WTC11 (cell line): ENCODE results near the gene CYP3A4. TPM values are rescaled to one million over a fixed set of nuclear protein-coding genes. Genes with fewer than 3 reads are reported as not detected.
A peak's percentile ranks its signal among the peaks of the same experiment; 100 is the strongest.

Experiments used
- ATAC-seq: fragments of 200-7000 bp; cut with Tn5 transposase; 2 replicates; pipeline ENCODE4 v1.10.0; 2021; ENCODE audit warnings: mild to moderate bottlenecking, moderate library complexity
- CTCF ChIA-PET: fragments of 300-600 bp; sonication (Branson Sonifier 250); formaldehyde crosslinking; loops from one replicate; lab custom pipeline; 2021; ENCODE audit warnings: antibody characterized with exemption; lab: Charles Lee
- POLR2A ChIA-PET: fragments of 350-600 bp; sonication (Branson Sonifier 250); formaldehyde crosslinking; loops from one replicate; lab custom pipeline; 2021; ENCODE audit warnings: antibody characterized with exemption; lab: Charles Lee
- DNase-seq: peaks from one replicate; pipeline ENCODE4 v3.0.0; 2021; ENCODE audit warnings: low spot score
- H3K27ac Mint-ChIP-seq: 2 replicates; pipeline ENCODE4 v1.8.0; 2021; ENCODE audit warnings: mixed read lengths
- H3K27me3 Mint-ChIP-seq: 2 replicates; pipeline ENCODE4 v1.8.0; 2021; ENCODE audit warnings: low read depth, mild to moderate bottlenecking, moderate library complexity, mixed read lengths
- H3K36me3 Mint-ChIP-seq: 2 replicates; pipeline ENCODE4 v1.8.0; 2021; ENCODE audit warnings: mixed read lengths
- H3K4me1 Mint-ChIP-seq: 2 replicates; pipeline ENCODE4 v1.8.0; 2022; ENCODE audit warnings: mixed read lengths
- H3K4me3 Mint-ChIP-seq: 2 replicates; pipeline ENCODE4 v1.8.0; 2021; ENCODE audit warnings: mild to moderate bottlenecking, moderate library complexity, mixed read lengths
- H3K9me3 Mint-ChIP-seq: 2 replicates; pipeline ENCODE4 v1.8.0; 2021; ENCODE audit warnings: mixed read lengths
- E2F5 ChIP-seq: sonication (generic); formaldehyde crosslinking; IDR thresholded peaks from 2 replicates; pipeline ENCODE4 v1.8.1; 2022; ENCODE audit warnings: mild to moderate bottlenecking, moderate library complexity, missing genetic modification reagents
- FOXK1 ChIP-seq: sonication (generic); formaldehyde crosslinking; IDR thresholded peaks from 2 replicates; pipeline ENCODE4 v1.8.0; 2022; ENCODE audit warnings: mild to moderate bottlenecking, moderate library complexity, missing genetic modification reagents
- FOXP4 ChIP-seq: sonication (generic); formaldehyde crosslinking; IDR thresholded peaks from 2 replicates; pipeline ENCODE4 v1.8.0; 2022; ENCODE audit warnings: mild to moderate bottlenecking, missing genetic modification reagents
- GABPB1 ChIP-seq: sonication (generic); formaldehyde crosslinking; IDR thresholded peaks from 2 replicates; pipeline ENCODE4 v1.8.1; 2023; ENCODE audit warnings: mild to moderate bottlenecking, missing genetic modification reagents
- NFYB ChIP-seq: sonication (generic); formaldehyde crosslinking; conservative IDR thresholded peaks from 2 replicates; pipeline ENCODE4 v1.8.0; 2022; ENCODE audit warnings: low read depth, missing genetic modification reagents
- PRDM15 ChIP-seq: sonication (generic); formaldehyde crosslinking; IDR thresholded peaks from 2 replicates; pipeline ENCODE4 v1.8.0; 2022; ENCODE audit warnings: missing genetic modification reagents
- RORB ChIP-seq: fragments of 250-450 bp; sonication (Bioruptor Pico); IDR thresholded peaks from 2 replicates; pipeline ENCODE4 v1.9.0; 2021; ENCODE audit warnings: mild to moderate bottlenecking
- SOX15 ChIP-seq: fragments of 250-450 bp; sonication (Bioruptor Pico); IDR thresholded peaks from 2 replicates; pipeline ENCODE4 v1.9.0; 2021; ENCODE audit warnings: mild to moderate bottlenecking
- TEAD1 ChIP-seq: sonication (generic); formaldehyde crosslinking; IDR thresholded peaks from 2 replicates; pipeline ENCODE4 v1.8.0; 2022; ENCODE audit warnings: mild to moderate bottlenecking, missing genetic modification reagents
- USF2 ChIP-seq: sonication (generic); formaldehyde crosslinking; IDR thresholded peaks from 2 replicates; pipeline ENCODE4 v1.8.1; 2023; ENCODE audit warnings: mild to moderate bottlenecking, missing genetic modification reagents, moderate library complexity
- ZBTB21 ChIP-seq: sonication (generic); formaldehyde crosslinking; IDR thresholded peaks from 2 replicates; pipeline ENCODE4 v1.8.1; 2023; ENCODE audit warnings: mild to moderate bottlenecking, missing genetic modification reagents, borderline replicate concordance
- total RNA-seq: library from RNA; stranded (reverse); gene quantifications from 3 replicates; pipeline ENCODE4 v1.2.3, GENCODE V29; 2021
- TF ChIP-seq, protein P1 (sequence below): fragments of 200-600 bp; IDR thresholded peaks from 2 replicates; pipeline ENCODE4 v1.8.0; 2022; ENCODE audit warnings: antibody characterized with exemption
- TF ChIP-seq, protein P2 (sequence below): fragments of 250-450 bp; sonication (Bioruptor Pico); IDR thresholded peaks from 2 replicates; pipeline ENCODE4 v1.8.0; 2021; ENCODE audit warnings: mild to moderate bottlenecking
- TF ChIP-seq, protein P3 (sequence below): sonication (generic); formaldehyde crosslinking; IDR thresholded peaks from 2 replicates; pipeline ENCODE4 v1.8.0; 2023; ENCODE audit warnings: missing genetic modification reagents

The CYP3A4 gene
- total RNA-seq, 1 experiment from 2014 or later: 0.33 TPM

GRCh38 chr7:99828811-99829210, 44.8 kb upstream of the CYP3A4 start (continued):
- no peak for TF ChIP-seq FOXP4 (CRISPR knock-in tag)
- no peak for TF ChIP-seq NFYB

- TF ChIP-seq GABPB1: peak; percentile 47
- no peak for TF ChIP-seq E2F5 (CRISPR knock-in tag)
- TF ChIP-seq SOX15 (CRISPR knock-in tag): no peak
- TF ChIP-seq, protein P1, sequence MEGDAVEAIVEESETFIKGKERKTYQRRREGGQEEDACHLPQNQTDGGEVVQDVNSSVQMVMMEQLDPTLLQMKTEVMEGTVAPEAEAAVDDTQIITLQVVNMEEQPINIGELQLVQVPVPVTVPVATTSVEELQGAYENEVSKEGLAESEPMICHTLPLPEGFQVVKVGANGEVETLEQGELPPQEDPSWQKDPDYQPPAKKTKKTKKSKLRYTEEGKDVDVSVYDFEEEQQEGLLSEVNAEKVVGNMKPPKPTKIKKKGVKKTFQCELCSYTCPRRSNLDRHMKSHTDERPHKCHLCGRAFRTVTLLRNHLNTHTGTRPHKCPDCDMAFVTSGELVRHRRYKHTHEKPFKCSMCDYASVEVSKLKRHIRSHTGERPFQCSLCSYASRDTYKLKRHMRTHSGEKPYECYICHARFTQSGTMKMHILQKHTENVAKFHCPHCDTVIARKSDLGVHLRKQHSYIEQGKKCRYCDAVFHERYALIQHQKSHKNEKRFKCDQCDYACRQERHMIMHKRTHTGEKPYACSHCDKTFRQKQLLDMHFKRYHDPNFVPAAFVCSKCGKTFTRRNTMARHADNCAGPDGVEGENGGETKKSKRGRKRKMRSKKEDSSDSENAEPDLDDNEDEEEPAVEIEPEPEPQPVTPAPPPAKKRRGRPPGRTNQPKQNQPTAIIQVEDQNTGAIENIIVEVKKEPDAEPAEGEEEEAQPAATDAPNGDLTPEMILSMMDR: no peak
- TF ChIP-seq, protein P2, sequence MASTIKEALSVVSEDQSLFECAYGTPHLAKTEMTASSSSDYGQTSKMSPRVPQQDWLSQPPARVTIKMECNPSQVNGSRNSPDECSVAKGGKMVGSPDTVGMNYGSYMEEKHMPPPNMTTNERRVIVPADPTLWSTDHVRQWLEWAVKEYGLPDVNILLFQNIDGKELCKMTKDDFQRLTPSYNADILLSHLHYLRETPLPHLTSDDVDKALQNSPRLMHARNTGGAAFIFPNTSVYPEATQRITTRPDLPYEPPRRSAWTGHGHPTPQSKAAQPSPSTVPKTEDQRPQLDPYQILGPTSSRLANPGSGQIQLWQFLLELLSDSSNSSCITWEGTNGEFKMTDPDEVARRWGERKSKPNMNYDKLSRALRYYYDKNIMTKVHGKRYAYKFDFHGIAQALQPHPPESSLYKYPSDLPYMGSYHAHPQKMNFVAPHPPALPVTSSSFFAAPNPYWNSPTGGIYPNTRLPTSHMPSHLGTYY (CRISPR knock-in tag): no peak
- no peak for TF ChIP-seq RORB (CRISPR knock-in tag)
- DNase-seq: no peak
- Mint-ChIP-seq H3K27ac (no peak overlapping the region), H3K36me3 (no peaks in the 10 kb centered on the region), H3K4me3 (no peak overlapping the region), H3K4me1 (no peaks in the 10 kb centered on the region), H3K9me3 (no peaks in the 10 kb centered on the region), H3K27me3 (peaks cover 4% of the 10 kb centered on the region)
- ChIA-PET CTCF (no interaction called here), POLR2A (no interaction called here)
- no peak for ATAC-seq
Measured at GRCh38 chr7:99827040-99827778, 43.2 kb upstream of the CYP3A4 start.

GRCh38 chr7:99825873-99826272, 41.9 kb upstream of the CYP3A4 start:
- TF ChIP-seq TEAD1 (CRISPR knock-in tag): no peak
- TF ChIP-seq FOXK1 (CRISPR knock-in tag): no peak
- Mint-ChIP-seq H3K4me3 (no peak overlapping the region), H3K27me3 (peaks cover 7% of the 10 kb centered on the region), H3K36me3 (no peaks in the 10 kb centered on the region), H3K4me1 (no peaks in the 10 kb centered on the region), H3K9me3 (0 out of 2 replicates have a peak, but pooled peaks cover under 1% of the 10 kb centered on the region), H3K27ac (no peak overlapping the region)
- no peak for ATAC-seq
- DNase-seq: no peak
- POLR2A ChIA-PET: no interaction called here
- CTCF ChIA-PET: no interaction called here

GRCh38 chr7:99825452-99825851, 41.5 kb upstream of the CYP3A4 start:
- Mint-ChIP-seq H3K27ac (no peak overlapping the region), H3K27me3 (peaks cover 11% of the 10 kb centered on the region), H3K4me1 (no peaks in the 10 kb centered on the region), H3K4me3 (no peak overlapping the region), H3K9me3 (peaks cover 5% of the 10 kb centered on the region; the same call in 1 of the 2 replicates), H3K36me3 (no peaks in the 10 kb centered on the region)
- ATAC-seq (no peak), DNase-seq (no peak)
- ChIA-PET CTCF (no interaction called here), POLR2A (no interaction called here)
- TF ChIP-seq, protein P3, sequence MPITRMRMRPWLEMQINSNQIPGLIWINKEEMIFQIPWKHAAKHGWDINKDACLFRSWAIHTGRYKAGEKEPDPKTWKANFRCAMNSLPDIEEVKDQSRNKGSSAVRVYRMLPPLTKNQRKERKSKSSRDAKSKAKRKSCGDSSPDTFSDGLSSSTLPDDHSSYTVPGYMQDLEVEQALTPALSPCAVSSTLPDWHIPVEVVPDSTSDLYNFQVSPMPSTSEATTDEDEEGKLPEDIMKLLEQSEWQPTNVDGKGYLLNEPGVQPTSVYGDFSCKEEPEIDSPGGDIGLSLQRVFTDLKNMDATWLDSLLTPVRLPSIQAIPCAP: no peak
- TF ChIP-seq ZBTB21 (CRISPR knock-in tag): no peak
- no peak for TF ChIP-seq PRDM15 (CRISPR knock-in tag)
- no peak for TF ChIP-seq USF2 (CRISPR knock-in tag)
